Mesenchymal stem cell (in vitro differentiated cells and primary cell): ENCODE data around the gene ZNF236.

Experiments
- DNase-seq: peaks from one replicate; pipeline ENCODE4 v3.0.0-alpha.2; 2013
- H2AFZ ChIP-seq: one replicate; pipeline ENCODE4 v1.6.1; 2013; ENCODE audit warnings: low read depth, mild to moderate bottlenecking, control low read depth, inconsistent platforms, low read length, moderate library complexity
- H2AK5ac ChIP-seq: 2 replicates; pipeline ENCODE4 v1.6.1; 2013; ENCODE audit warnings: low read length, moderate library complexity, mild to moderate bottlenecking, inconsistent platforms; ENCODE audit not compliant: severe bottlenecking
- H2BK120ac ChIP-seq: one replicate; pipeline ENCODE4 v1.6.1; 2013; ENCODE audit warnings: low read depth, mild to moderate bottlenecking, inconsistent platforms, low read length, moderate library complexity
- H2BK12ac ChIP-seq, 2 experiments: one replicate each; pipeline ENCODE4 v1.6.1; 2013; ENCODE audit warnings: inconsistent platforms in 2 of 2, low read length in 2 of 2, mild to moderate bottlenecking in 2 of 2, moderate library complexity in 2 of 2, control low read depth in 1 of 2
- H2BK15ac ChIP-seq: one replicate; pipeline ENCODE4 v1.6.1; 2013; ENCODE audit warnings: mild to moderate bottlenecking, low read depth, inconsistent platforms; ENCODE audit not compliant: poor library complexity, severe bottlenecking
- H2BK5ac ChIP-seq: 2 replicates; pipeline ENCODE4 v1.6.1; 2013; ENCODE audit warnings: low read depth, mild to moderate bottlenecking, low read length, control low read depth, inconsistent platforms; ENCODE audit not compliant: poor library complexity, severe bottlenecking
- H3K14ac ChIP-seq, 2 experiments: one replicate each; pipeline ENCODE4 v1.6.1; 2013; ENCODE audit warnings: inconsistent platforms in 2 of 2, low read length in 2 of 2, control low read depth in 1 of 2, mild to moderate bottlenecking in 1 of 2, moderate library complexity in 1 of 2
- H3K18ac ChIP-seq, 2 experiments: one replicate each; pipeline ENCODE4 v1.6.1; 2013; ENCODE audit warnings: inconsistent platforms in 2 of 2, low read length in 2 of 2, control low read depth in 1 of 2, low read depth in 1 of 2, mild to moderate bottlenecking in 1 of 2
- H3K23ac ChIP-seq, 2 experiments: one replicate each; pipeline ENCODE4 v1.6.1; 2013; ENCODE audit warnings: inconsistent platforms in 2 of 2, low read length in 2 of 2, mild to moderate bottlenecking in 2 of 2, moderate library complexity in 2 of 2, control low read depth in 1 of 2
- H3K27ac ChIP-seq: 2 replicates; pipeline ENCODE4 v1.5.1; 2013; ENCODE audit warnings: mild to moderate bottlenecking, moderate library complexity, low read length, control low read depth, inconsistent platforms; ENCODE audit not compliant: poor library complexity, severe bottlenecking
- H3K27me3 ChIP-seq, 2 experiments: 2 replicates each; pipeline versions ENCODE4 v1.6.1 to v1.7.0; 2013; ENCODE audit warnings: low read length in 2 of 2, mild to moderate bottlenecking in 2 of 2, moderate library complexity in 2 of 2, control low read depth in 1 of 2, inconsistent platforms in 1 of 2; ENCODE audit not compliant: control insufficient read depth in 1 of 2, insufficient read depth in 1 of 2
- H3K36me3 ChIP-seq, 2 experiments: 2 replicates each; pipeline versions ENCODE4 v1.6.1 to v1.7.0; 2013; ENCODE audit warnings: low read length in 2 of 2, control low read depth in 1 of 2, inconsistent platforms in 1 of 2, low read depth in 1 of 2, mild to moderate bottlenecking in 1 of 2; ENCODE audit not compliant: insufficient read depth in 2 of 2, control insufficient read depth in 1 of 2
- H3K4ac ChIP-seq, 2 experiments: one replicate each; pipeline ENCODE4 v1.6.1; 2013; ENCODE audit warnings: inconsistent platforms in 2 of 2, low read length in 2 of 2, mild to moderate bottlenecking in 2 of 2, moderate library complexity in 2 of 2, control low read depth in 1 of 2, low read depth in 1 of 2
- H3K4me1 ChIP-seq: 2 replicates; pipeline ENCODE4 v1.6.1; 2013; ENCODE audit warnings: low read depth, low read length, control low read depth; ENCODE audit not compliant: control insufficient read depth, insufficient read depth
- H3K4me2 ChIP-seq: 2 replicates; pipeline ENCODE4 v1.6.1; 2013; ENCODE audit warnings: low read length, mild to moderate bottlenecking, inconsistent platforms; ENCODE audit not compliant: poor library complexity, severe bottlenecking
- H3K4me3 ChIP-seq, 2 experiments: 2 replicates each; pipeline versions ENCODE4 v1.5.1 to v1.7.0; 2013; ENCODE audit warnings: low read length in 2 of 2, mild to moderate bottlenecking in 2 of 2, control low read depth in 1 of 2, low read depth in 1 of 2; ENCODE audit not compliant: insufficient read depth in 1 of 2
- H3K79me1 ChIP-seq: replicated peaks from 2 replicates; pipeline ENCODE4 v1.6.1; 2013; ENCODE audit warnings: mild to moderate bottlenecking, control low read depth, low read length, inconsistent platforms; ENCODE audit not compliant: poor library complexity, severe bottlenecking
- H3K9ac ChIP-seq: 2 replicates; pipeline ENCODE4 v1.7.0; 2013; ENCODE audit warnings: mild to moderate bottlenecking, low read length, moderate library complexity
- H3K9me3 ChIP-seq: 2 replicates; pipeline ENCODE4 v1.7.0; 2013; ENCODE audit warnings: mild to moderate bottlenecking, low read length; ENCODE audit not compliant: control insufficient read depth
- H4K8ac ChIP-seq: one replicate; pipeline ENCODE4 v1.6.1; 2013; ENCODE audit warnings: inconsistent platforms, mild to moderate bottlenecking, low read length, moderate library complexity
- H4K91ac ChIP-seq: one replicate; pipeline ENCODE4 v1.6.1; 2013; ENCODE audit warnings: mild to moderate bottlenecking, low read length, inconsistent platforms
- WGBS: methylation state at CpG from one replicate; pipeline ENCODE4 v1.1.7; 2013; ENCODE audit warnings: mixed read lengths; 5-methylcytosine and 5-hydroxymethylcytosine counted together

ZNF236 gene

DNA sequence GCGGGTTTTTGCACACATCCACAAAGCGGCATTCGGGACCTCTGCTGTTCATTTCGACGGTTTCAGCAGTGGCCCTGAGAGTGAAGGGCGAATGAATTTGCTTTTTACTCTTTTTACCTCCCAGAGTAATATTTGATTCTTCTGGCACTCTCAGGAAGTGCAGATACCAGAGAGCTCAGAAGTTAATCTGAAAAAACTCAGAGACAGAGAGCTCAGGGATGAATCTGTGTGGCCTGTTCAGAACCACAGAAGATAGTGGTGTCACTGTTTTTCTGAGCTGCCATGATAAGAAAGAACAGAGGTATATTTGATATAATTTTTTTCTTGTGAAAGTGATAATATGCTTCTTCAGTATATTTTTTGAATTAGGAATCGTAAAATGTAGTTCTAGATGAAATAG, 181.0 kb downstream of the ZNF236 start:
- Histone ChIP-seq H3K27ac (no peak overlapping the region), H3K4me3 (no peak overlapping the region), H4K91ac (no peak overlapping the region), H3K4ac (no peak overlapping the region), H3K14ac (no peak overlapping the region), H3K36me3 (peaks cover 0 to 10% of the 10 kb centered on the region in 2 experiments), H2BK15ac (no peak overlapping the region), H3K23ac (no peak overlapping the region), H2BK5ac (no peak overlapping the region), H3K4me2 (no peak overlapping the region), H3K18ac (no peak overlapping the region), H2BK12ac (no peak overlapping the region), H2AK5ac (no peak overlapping the region), H3K4me1 (no peaks in the 10 kb centered on the region), H3K9ac (no peak overlapping the region), H3K27me3 (no peaks in the 10 kb centered on the region), H2BK120ac (no peak overlapping the region), H3K79me1 (peaks cover 7% of the 10 kb centered on the region), H4K8ac (no peak overlapping the region), H3K9me3 (no peaks in the 10 kb centered on the region), H2AFZ (no peak overlapping the region)
- WGBS, result 96% methylated on average over 6 of the region's 7 CpGs
- no peak for DNase-seq

GRCh38 chr18:77004555-77005380, 182.4 kb downstream of the ZNF236 start:
- H3K4me1 ChIP-seq, result no peaks in the 10 kb centered on the region
- no peak overlapping the region for H4K8ac ChIP-seq
- H3K4me3 ChIP-seq, result no peak overlapping the region
- H3K79me1 ChIP-seq, result peaks cover 7% of the 10 kb centered on the region
- no peak overlapping the region for H4K91ac ChIP-seq
- H2BK12ac ChIP-seq, result no peak overlapping the region
- no peaks in the 10 kb centered on the region for H3K27me3 ChIP-seq
- H2AK5ac ChIP-seq, result no peak overlapping the region
- no peak for DNase-seq
- H3K9me3 ChIP-seq, result no peaks in the 10 kb centered on the region
- H3K23ac ChIP-seq, result no peak overlapping the region
- H2BK120ac ChIP-seq, result no peak overlapping the region
- no peak overlapping the region for H3K4ac ChIP-seq
- 89% methylated on average over 26 of the region's 26 CpGs for WGBS
- H3K14ac ChIP-seq, result no peak overlapping the region
- peaks cover 5 to 22% of the 10 kb centered on the region in 2 experiments for H3K36me3 ChIP-seq
- H2BK5ac ChIP-seq, result no peak overlapping the region
- no peak overlapping the region for H2AFZ ChIP-seq
- H3K4me2 ChIP-seq, result no peak overlapping the region
- H3K18ac ChIP-seq, result no peak overlapping the region
- no peak overlapping the region for H2BK15ac ChIP-seq
- H3K9ac ChIP-seq, result no peak overlapping the region
- no peak overlapping the region for H3K27ac ChIP-seq

GRCh38 chr18:77005651-77006195, 183.4 kb downstream of the ZNF236 start:
- no peak overlapping the region for H3K9ac ChIP-seq
- H3K36me3 ChIP-seq, result peaks cover 5 to 22% of the 10 kb centered on the region in 2 experiments
- H2BK15ac ChIP-seq, result no peak overlapping the region
- H3K18ac ChIP-seq, result no peak overlapping the region
- no peak overlapping the region for H3K4me2 ChIP-seq
- no peak overlapping the region for H4K8ac ChIP-seq
- H3K14ac ChIP-seq, result no peak overlapping the region
- no peaks in the 10 kb centered on the region for H3K4me1 ChIP-seq
- no peak overlapping the region for H3K23ac ChIP-seq
- no peak overlapping the region for H3K4ac ChIP-seq
- no peak overlapping the region for H2BK120ac ChIP-seq
- no peaks in the 10 kb centered on the region for H3K9me3 ChIP-seq
- H4K91ac ChIP-seq, result no peak overlapping the region
- WGBS, result 86% methylated on average over 11 of the region's 11 CpGs
- H3K27ac ChIP-seq, result no peak overlapping the region
- H2AFZ ChIP-seq, result no peak overlapping the region
- no peak overlapping the region for H2AK5ac ChIP-seq
- no peak overlapping the region for H2BK12ac ChIP-seq
- no peak for DNase-seq
- no peaks in the 10 kb centered on the region for H3K27me3 ChIP-seq
- no peak overlapping the region for H2BK5ac ChIP-seq
- H3K79me1 ChIP-seq, result peaks cover 7% of the 10 kb centered on the region
- no peak overlapping the region for H3K4me3 ChIP-seq

- WGBS, result 80% methylated on average over 29 of the region's 29 CpGs
- Histone ChIP-seq H3K18ac (no peak overlapping the region), H3K4ac (no peak overlapping the region), H3K4me3 (no peak overlapping the region), H3K14ac (no peak overlapping the region), H3K9me3 (no peaks in the 10 kb centered on the region), H2BK12ac (no peak overlapping the region), H3K9ac (peak overlapping the region; percentile 29), H3K36me3 (peaks cover 14 to 22% of the 10 kb centered on the region in 2 experiments), H2AK5ac (no peak overlapping the region), H3K27ac (no peak overlapping the region), H2BK120ac (no peak overlapping the region), H3K27me3 (no peaks in the 10 kb centered on the region), H2BK5ac (no peak overlapping the region), H3K4me1 (no peaks in the 10 kb centered on the region), H4K91ac (no peak overlapping the region), H4K8ac (no peak overlapping the region), H2BK15ac (no peak overlapping the region), H3K4me2 (no peak overlapping the region), H2AFZ (no peak overlapping the region), H3K79me1 (peaks cover 8% of the 10 kb centered on the region), H3K23ac (no peak overlapping the region)
- no peak for DNase-seq
These were observed 184.2 kb downstream of the ZNF236 start for GRCh38 chr18:77006305-77007175.
